GM19372 (cell line): Measurements from ENCODE around the gene TTLL7.
A peak's percentile ranks its signal among the peaks of the same experiment; 100 is the strongest.

Experiments used
- ATAC-seq: cut with Tn5 transposase; IDR thresholded peaks from one replicate; pipeline ENCODE4 v1.9.1; 2021; ENCODE audit warnings: mild to moderate bottlenecking, low read depth, moderate library complexity; ENCODE audit not compliant: unreplicated experiment

TTLL7 gene

GRCh38 chr1:83887483-83887882, 111.4 kb downstream of the TTLL7 start:
- no peak for ATAC-seq

GRCh38 chr1:83883979-83884378, 115.0 kb downstream of the TTLL7 start:
- no peak for ATAC-seq

GRCh38 chr1:83882906-83883305, 116.0 kb downstream of the TTLL7 start:
- no peak for ATAC-seq

GRCh38 chr1:83872515-83872914, 126.4 kb downstream of the TTLL7 start:
- no peak for ATAC-seq

- ATAC-seq, result no peak
Observed at GRCh38 chr1:83864991-83865390, 133.9 kb downstream of the TTLL7 start.

GRCh38 chr1:83860490-83861221, 138.3 kb downstream of the TTLL7 start:
- peak; percentile 95 for ATAC-seq

- ATAC-seq, result no peak
Observed at GRCh38 chr1:83857716-83858115, 141.2 kb downstream of the TTLL7 start.

GRCh38 chr1:83857103-83857502, 141.8 kb downstream of the TTLL7 start:
- ATAC-seq, result no peak

- ATAC-seq, result no peak
Observed at GRCh38 chr1:83856381-83856780, 142.6 kb downstream of the TTLL7 start.

- ATAC-seq, result no peak
Observed at GRCh38 chr1:83854456-83854855, 144.5 kb downstream of the TTLL7 start.

GRCh38 chr1:83850834-83851233, 148.1 kb downstream of the TTLL7 start:
- ATAC-seq, result no peak

GRCh38 chr1:83849191-83850061, 149.5 kb downstream of the TTLL7 start:
- no peak for ATAC-seq

GRCh38 chr1:83846138-83846537, 152.8 kb downstream of the TTLL7 start:
- no peak for ATAC-seq

GRCh38 chr1:83845437-83846071, 153.4 kb downstream of the TTLL7 start:
- no peak for ATAC-seq

GRCh38 chr1:83844546-83844945, 154.4 kb downstream of the TTLL7 start:
- no peak for ATAC-seq

GRCh38 chr1:83839566-83840173, 159.3 kb downstream of the TTLL7 start:
- no peak for ATAC-seq

- no peak for ATAC-seq
Observed at GRCh38 chr1:83838573-83838972, 160.4 kb downstream of the TTLL7 start.

- no peak for ATAC-seq
Observed at GRCh38 chr1:83836543-83836942, 162.4 kb downstream of the TTLL7 start.

GRCh38 chr1:83834621-83835264, 164.2 kb downstream of the TTLL7 start:
- ATAC-seq, result no peak

GRCh38 chr1:83832194-83832593, 166.7 kb downstream of the TTLL7 start:
- no peak for ATAC-seq
